Medulla oblongata (tissue), 1 donor: Measurements from ENCODE around the gene GAS2.

Source experiments
- DNase-seq: peaks from one replicate; pipeline ENCODE4 v3.0.0-alpha.2; 2015; ENCODE audit errors: extremely low spot score

GAS2 gene

DNA sequence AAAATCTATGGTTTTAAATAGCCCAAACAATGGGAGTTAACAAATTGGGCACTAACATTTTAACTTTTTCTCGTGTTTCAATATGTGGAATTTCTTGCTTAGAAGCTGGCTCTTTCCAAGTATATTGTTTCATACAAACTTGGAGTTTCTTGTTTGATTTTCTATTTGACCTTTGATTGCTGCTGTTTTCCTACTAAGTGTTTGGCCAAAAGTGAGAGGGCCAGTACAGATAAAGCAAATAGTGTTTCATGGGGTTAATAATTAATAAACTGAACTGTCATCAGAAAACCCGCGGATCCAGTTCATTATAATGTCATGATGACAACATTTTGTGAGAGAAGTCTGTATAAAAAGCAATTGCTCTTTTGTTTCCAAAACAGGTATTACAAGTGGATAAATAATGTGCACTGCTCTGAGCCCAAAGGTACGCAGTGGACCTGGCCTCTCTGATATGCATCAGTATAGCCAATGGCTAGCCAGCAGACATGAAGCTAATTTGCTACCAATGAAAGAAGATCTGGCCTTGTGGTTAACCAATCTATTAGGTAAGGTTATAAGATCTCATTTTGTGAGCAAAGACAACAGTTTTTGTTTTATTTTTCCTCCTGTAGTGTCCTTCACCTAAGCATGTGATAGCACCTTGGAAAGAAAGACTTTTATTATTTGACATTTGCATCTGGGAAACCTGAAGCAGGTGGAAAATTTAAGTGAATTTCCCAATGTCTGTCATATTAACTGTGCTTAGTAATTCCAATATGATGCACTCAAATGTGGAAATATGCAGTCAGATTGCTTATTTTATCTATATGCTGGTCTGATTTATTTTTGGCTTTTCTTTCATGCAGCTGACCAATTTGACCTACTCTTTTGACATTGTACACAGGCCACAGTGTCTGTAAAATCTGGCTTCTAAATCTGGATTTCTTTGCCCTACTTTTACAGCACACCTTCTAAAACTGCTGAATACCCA is 8.3 kb downstream of the GAS2 start:
- no peak for DNase-seq

GRCh38 chr11:22677153-22677903 is 10.9 kb downstream of the GAS2 start:
- no peak for DNase-seq

- no peak for DNase-seq
Observed at GRCh38 chr11:22680628-22681027, 14.2 kb downstream of the GAS2 start.

DNA sequence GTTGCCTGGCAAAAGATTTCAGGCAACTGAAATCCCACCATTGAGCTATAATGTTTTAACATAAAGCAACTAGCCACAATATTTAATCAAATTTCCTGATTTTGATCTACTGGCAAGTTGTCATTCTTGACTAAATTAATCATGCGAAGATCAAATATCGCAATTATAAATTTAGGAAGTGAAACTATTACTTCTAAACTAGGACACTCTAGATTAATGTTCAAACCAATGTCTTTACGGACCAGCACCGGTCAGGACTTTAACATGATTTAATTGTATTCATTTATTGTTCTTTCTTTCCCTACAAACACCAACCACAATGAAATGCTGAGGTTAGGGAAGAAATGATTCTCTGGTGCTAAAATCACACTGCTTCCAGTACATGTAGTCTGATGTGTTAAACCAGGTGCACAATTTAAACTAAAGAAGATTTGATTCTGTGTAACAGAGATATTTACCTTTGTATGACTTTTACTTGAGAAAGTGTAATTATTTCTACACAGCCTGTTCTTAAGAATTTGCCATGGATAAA is 14.9 kb downstream of the GAS2 start:
- DNase-seq: no peak

GRCh38 chr11:22684082-22684481 is 17.7 kb downstream of the GAS2 start:
- DNase-seq: no peak

- DNase-seq: no peak
Observed at GRCh38 chr11:22685111-22685510, 18.7 kb downstream of the GAS2 start.

DNA sequence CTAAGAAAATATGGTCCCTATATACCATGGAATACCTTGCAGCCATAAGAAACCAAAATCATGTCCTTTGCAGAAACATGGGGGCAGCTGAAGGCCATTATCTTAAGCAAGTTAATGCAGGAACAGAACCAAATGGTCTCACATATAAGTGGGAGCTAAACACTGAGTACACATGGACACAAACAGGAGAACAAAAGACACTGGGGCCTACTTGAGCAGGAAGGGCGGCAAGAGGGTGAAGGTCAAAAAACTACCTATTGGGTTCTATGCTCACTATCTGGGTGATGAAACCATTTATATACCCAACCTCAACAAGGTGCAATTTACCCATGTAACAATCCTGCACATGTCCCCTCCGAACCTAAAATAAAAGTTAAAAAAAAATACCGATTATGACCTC is 22.5 kb downstream of the GAS2 start:
- no peak for DNase-seq

- no peak for DNase-seq
Observed at GRCh38 chr11:22690257-22690656, 23.8 kb downstream of the GAS2 start.

DNA sequence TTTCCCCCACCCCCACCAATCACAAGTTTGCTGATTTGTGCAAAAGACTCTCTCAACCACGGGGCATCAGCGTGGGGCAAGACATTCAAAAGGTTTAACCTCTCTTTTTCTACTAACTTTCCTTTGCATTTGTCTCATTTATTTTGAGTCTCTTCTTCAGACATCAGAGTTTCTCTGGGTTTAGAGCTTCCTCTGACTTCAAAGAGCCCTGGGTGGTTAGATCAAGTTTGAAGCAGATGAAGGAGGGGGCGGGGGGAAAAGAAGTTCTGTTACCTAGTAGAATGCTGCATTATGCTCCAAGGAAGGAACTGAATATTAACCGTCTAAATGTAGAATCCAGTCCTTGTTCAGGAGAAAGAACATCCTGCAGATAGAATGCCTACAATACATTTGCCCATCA is 24.5 kb downstream of the GAS2 start:
- no peak for DNase-seq

DNA sequence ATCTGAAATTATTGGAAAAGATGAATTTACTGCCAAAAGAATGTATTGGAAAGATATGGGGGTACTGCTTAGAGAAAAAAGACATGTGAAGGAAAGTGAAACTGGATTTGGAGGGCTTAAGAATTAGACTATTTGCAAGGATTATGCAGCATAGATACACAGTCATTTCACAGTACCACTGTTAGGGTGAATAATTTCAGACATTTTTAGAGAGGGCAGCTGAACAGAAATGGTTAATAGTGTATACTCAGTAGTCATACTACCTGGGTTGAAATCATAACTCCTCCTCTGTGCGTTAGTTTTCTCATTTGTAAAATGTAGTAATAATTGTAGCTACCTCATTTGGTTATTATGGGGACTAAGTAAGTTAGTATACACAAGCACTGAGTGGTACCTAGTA is 33.0 kb downstream of the GAS2 start:
- no peak for DNase-seq

- no peak for DNase-seq
Observed at GRCh38 chr11:22702031-22702430, 35.6 kb downstream of the GAS2 start.

DNA sequence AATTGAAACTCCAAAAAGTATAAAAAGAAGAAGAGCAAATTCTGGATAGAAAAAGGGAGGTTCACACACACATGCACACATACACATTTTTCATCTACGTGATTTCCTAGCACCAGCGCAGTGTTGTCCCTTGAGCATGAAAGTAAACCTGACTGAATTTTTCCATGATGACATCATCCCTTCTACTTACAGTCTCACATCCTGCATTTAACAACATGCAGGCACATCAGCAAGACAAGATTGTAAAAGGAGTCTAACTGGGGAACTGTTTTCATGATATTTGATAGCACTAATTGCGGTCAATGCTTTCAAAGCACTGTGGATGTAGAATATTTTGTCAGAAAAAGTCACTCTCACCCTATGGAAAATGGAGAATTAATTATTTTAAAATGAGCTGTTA is 36.6 kb downstream of the GAS2 start:
- no peak for DNase-seq

DNA sequence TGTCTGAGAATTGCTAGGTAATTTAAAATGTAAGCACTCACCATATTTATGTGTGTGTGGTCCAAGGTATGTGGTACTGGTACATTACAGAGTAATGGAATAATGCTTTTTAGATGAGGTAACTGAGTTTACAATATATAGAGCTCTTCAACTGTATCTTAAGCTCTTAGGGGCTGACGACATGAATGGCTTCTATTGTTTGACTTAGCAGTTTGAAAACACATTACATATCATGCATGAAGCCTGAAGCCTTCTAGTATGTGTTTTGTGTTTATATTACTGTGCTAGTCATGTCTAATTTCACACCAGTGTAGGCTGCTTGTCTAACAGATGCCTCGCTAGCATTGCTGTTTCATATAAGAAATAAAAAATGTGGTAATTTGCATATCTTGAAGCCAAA is 37.2 kb downstream of the GAS2 start:
- DNase-seq: peak; percentile 33

DNA sequence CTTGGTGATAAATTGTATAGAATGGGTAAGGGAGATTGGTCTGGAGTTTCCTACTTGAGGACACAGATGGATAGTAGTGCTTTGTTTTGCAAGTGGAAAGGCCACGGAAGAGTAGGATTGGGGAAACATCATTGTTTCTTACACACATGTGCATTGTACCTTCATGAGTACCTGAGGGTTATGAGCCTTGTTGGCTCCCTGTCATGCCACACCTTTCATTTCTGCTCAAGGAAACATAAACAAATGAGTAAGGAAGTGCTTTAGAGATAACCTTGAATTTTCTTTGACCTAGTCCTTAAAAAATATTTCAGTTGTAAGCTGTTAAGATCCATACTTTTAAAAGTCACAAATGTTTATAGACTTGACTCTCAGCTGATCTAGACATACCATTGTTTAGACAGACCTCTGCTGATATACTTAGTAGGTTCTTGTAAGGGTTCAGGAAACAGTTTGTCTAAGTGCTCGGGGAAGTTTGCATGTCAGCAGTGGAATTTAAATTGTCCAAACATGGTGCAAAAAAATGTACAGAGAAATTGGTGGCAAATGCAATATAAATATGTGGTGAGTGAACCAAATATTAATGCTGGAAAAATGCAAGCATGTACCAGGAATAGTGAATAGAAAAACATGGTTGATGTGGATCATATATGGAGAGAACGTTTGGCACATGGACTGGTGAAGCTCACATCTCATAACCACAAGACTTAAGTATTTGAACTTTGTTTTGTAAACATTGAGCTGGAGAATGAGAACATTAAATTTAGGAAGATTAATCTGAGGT is 40.9 kb downstream of the GAS2 start:
- no peak for DNase-seq

- DNase-seq: no peak
Observed at GRCh38 chr11:22711071-22711770, 44.8 kb downstream of the GAS2 start.

GRCh38 chr11:22711880-22712279 is 45.5 kb downstream of the GAS2 start:
- no peak for DNase-seq

- no peak for DNase-seq
Observed at GRCh38 chr11:22713336-22713735, 46.9 kb downstream of the GAS2 start.

- no peak for DNase-seq
Observed at GRCh38 chr11:22715971-22716370, 49.6 kb downstream of the GAS2 start.

DNA sequence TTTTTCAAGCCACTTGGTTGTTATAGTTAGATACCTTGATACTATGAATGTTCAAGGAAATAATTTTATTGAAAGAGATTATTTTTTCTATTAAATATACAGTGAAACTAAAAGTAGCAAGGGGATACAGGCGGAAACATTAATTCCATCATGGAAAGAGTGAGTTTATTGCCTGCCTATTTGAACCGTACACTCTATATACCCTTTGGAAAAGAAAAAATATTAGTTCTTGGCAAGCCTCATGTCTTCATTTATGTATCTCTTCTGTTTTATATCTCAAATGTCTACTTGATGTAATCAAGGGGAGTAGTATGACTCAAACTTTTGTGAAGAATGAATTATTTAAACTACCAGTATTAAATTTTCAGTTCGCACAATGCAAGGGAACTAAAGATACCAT is 54.0 kb downstream of the GAS2 start:
- DNase-seq: no peak

- DNase-seq: no peak
Observed at GRCh38 chr11:22723274-22723673, 56.9 kb downstream of the GAS2 start.

- no peak for DNase-seq
Observed at GRCh38 chr11:22725079-22725478, 58.7 kb downstream of the GAS2 start.
